ENCODE data around the gene N4BP2L2.
"Not testable (repeated sequence)": the region's sequence is repeated elsewhere in the genome, so short reads cannot be mapped to it uniquely, and the experiment has no call there.

N4BP2L2 gene

GRCh38 chr13:32538621-32539246 is at the start of gene N4BP2L2:
Gene N4BP2L2, minus strand, starts transcription at chr13:32538795. Its CDS starts 1,768 bp downstream, at chr13:32537027.
- DNase-seq (ENCODE audit: insufficient read length, low spot score), result peak; percentile 49
- FAIRE-seq, result peak; percentile 98
- peak; percentile 45; the same call in 1 of the 2 replicates for TF ChIP-seq POLR2A (IDR thresholded peaks at IDR 0.05; ENCODE audit: low read depth, low read length)

- TF ChIP-seq POLR2A (IDR thresholded peaks at IDR 0.05; ENCODE audit: low read depth, low read length), result no peak
These were observed 49.2 kb upstream of the N4BP2L2 start for GRCh38 chr13:32587811-32588170.

GRCh38 chr13:32587011-32587810 is 48.6 kb upstream of the N4BP2L2 start:
- DNase-seq (ENCODE audit: insufficient read length, low spot score) (peak; percentile 27), FAIRE-seq (no peak)

More at GRCh38 chr13:32587811-32588170, 49.2 kb upstream of the N4BP2L2 start:
- DNase-seq (ENCODE audit: insufficient read length, low spot score) (no peak), FAIRE-seq (no peak)

GRCh38 chr13:32586080-32586900 is 47.7 kb upstream of the N4BP2L2 start, which contains the start of gene PDS5B:
Gene PDS5B, plus strand, starts transcription at chr13:32586452. Its CDS starts 62,321 bp downstream, at chr13:32648773.
- FAIRE-seq (no peak), DNase-seq (ENCODE audit: insufficient read length, low spot score) (peak; percentile 77)
- TF ChIP-seq POLR2A (IDR thresholded peaks at IDR 0.05; ENCODE audit: low read depth, low read length), result peak; percentile 46; the same call in 1 of the 2 replicates

More at GRCh38 chr13:32587011-32587810, 48.6 kb upstream of the N4BP2L2 start:
- TF ChIP-seq POLR2A (IDR thresholded peaks at IDR 0.05; ENCODE audit: low read depth, low read length), result no peak

- no peak for DNase-seq (ENCODE audit: insufficient read length, low spot score)
- no peak for TF ChIP-seq POLR2A (IDR thresholded peaks at IDR 0.05; ENCODE audit: low read depth, low read length)
- FAIRE-seq, result no peak
These were observed 47.0 kb upstream of the N4BP2L2 start for GRCh38 chr13:32585550-32586079.

GRCh38 chr13:32582991-32583390 is 44.4 kb upstream of the N4BP2L2 start:
- FAIRE-seq (no peak), DNase-seq (ENCODE audit: insufficient read length, low spot score) (no peak)
- TF ChIP-seq POLR2A (IDR thresholded peaks at IDR 0.05; ENCODE audit: low read depth, low read length), result no peak

- DNase-seq (ENCODE audit: insufficient read length, low spot score) (no peak), FAIRE-seq (no peak)
- no peak for TF ChIP-seq POLR2A (IDR thresholded peaks at IDR 0.05; ENCODE audit: low read depth, low read length)
These were observed 43.7 kb upstream of the N4BP2L2 start for GRCh38 chr13:32582281-32582680.

- no peak for FAIRE-seq
- no peak for TF ChIP-seq POLR2A (IDR thresholded peaks at IDR 0.05; ENCODE audit: low read depth, low read length)
- DNase-seq (ENCODE audit: insufficient read length, low spot score), result no peak
These were observed 42.7 kb upstream of the N4BP2L2 start for GRCh38 chr13:32581177-32581786.

GRCh38 chr13:32577032-32577431 is 38.4 kb upstream of the N4BP2L2 start:
- FAIRE-seq (no peak), DNase-seq (ENCODE audit: insufficient read length, low spot score) (no peak)
- no peak for TF ChIP-seq POLR2A (IDR thresholded peaks at IDR 0.05; ENCODE audit: low read depth, low read length)

GRCh38 chr13:32575687-32576086 is 37.1 kb upstream of the N4BP2L2 start:
- DNase-seq (ENCODE audit: insufficient read length, low spot score); FAIRE-seq: not testable (repeated sequence)

GRCh38 chr13:32560842-32561241 is 22.2 kb upstream of the N4BP2L2 start:
- not testable (repeated sequence) for DNase-seq (ENCODE audit: insufficient read length, low spot score); FAIRE-seq

- FAIRE-seq (no peak), DNase-seq (ENCODE audit: insufficient read length, low spot score) (no peak)
These were observed 17.0 kb upstream of the N4BP2L2 start for GRCh38 chr13:32555613-32556012.

GRCh38 chr13:32553720-32554119 is 15.1 kb upstream of the N4BP2L2 start:
- DNase-seq (ENCODE audit: insufficient read length, low spot score), result no peak
- no peak for FAIRE-seq
- TF ChIP-seq POLR2A (IDR thresholded peaks at IDR 0.05; ENCODE audit: low read depth, low read length), result no peak

More at GRCh38 chr13:32555613-32556012, 17.0 kb upstream of the N4BP2L2 start:
- no peak for TF ChIP-seq POLR2A (IDR thresholded peaks at IDR 0.05; ENCODE audit: low read depth, low read length)
